NOMO-1 treated with dmso at 0.1 percent for 144 hours (cell line): ENCODE measurements around the gene HOXB3.

ENCODE experiments used
- DNase-seq: peaks from one replicate; lab custom pipeline; 2025; ENCODE audit not compliant: unreplicated experiment; lab: John Stamatoyannopoulos, UW

Gene HOXB3

GRCh38 chr17:48571024-48571818 is 18.8 kb downstream of the HOXB3 start:
- DNase-seq, result no peak

GRCh38 chr17:48570325-48571023 is 19.6 kb downstream of the HOXB3 start:
- DNase-seq, result no peak

GRCh38 chr17:48569674-48570324 is 20.2 kb downstream of the HOXB3 start:
- DNase-seq, result no peak

GRCh38 chr17:48569240-48569582 is 20.8 kb downstream of the HOXB3 start:
- DNase-seq, result no peak

GRCh38 chr17:48568499-48569239 is 21.4 kb downstream of the HOXB3 start:
- DNase-seq, result no peak

- DNase-seq, result no peak
These were observed 22.2 kb downstream of the HOXB3 start for GRCh38 chr17:48567646-48568354.

GRCh38 chr17:48567209-48567608 is 22.8 kb downstream of the HOXB3 start:
- DNase-seq, result no peak

- no peak for DNase-seq
These were observed 23.3 kb downstream of the HOXB3 start for GRCh38 chr17:48566717-48567116.

GRCh38 chr17:48565925-48566710 is 23.9 kb downstream of the HOXB3 start:
- no peak for DNase-seq

- DNase-seq, result no peak
These were observed 25.0 kb downstream of the HOXB3 start for GRCh38 chr17:48565022-48565554.

- DNase-seq, result no peak
These were observed 25.6 kb downstream of the HOXB3 start for GRCh38 chr17:48564188-48565021.

- DNase-seq, result no peak
These were observed 26.2 kb downstream of the HOXB3 start for GRCh38 chr17:48563867-48564187.

GRCh38 chr17:48563385-48563838 is 26.6 kb downstream of the HOXB3 start:
- DNase-seq, result no peak

- DNase-seq, result no peak
These were observed 27.1 kb downstream of the HOXB3 start for GRCh38 chr17:48562934-48563333.

- no peak for DNase-seq
These were observed 27.9 kb downstream of the HOXB3 start for GRCh38 chr17:48561884-48562810.

GRCh38 chr17:48559840-48560817 is 29.9 kb downstream of the HOXB3 start:
- DNase-seq, result no peak
